ENCODE measurements around the gene CA10.

DNA sequence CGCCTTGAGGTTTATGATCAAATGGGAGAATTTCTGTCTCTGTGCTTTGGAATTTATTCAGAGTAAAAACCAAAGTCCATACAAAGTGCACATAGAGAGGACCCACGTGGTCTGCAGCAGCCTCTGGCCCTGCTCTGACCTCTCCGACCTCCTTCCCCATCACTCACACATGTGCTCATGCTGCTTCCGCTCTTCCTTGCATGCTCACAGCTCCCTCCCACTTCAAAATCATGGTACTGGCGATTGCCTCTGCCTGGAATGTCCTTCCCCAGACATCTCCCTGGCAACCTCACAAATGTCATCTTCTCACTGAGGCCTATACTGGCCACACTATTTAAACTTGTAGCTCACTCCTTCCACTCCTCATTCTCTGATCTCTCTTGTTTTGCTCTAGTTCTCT lies 418.0 kb downstream of the CA10 start:
- TF ChIP-seq POLR2A (IDR thresholded peaks at IDR 0.05): no peak
- TF ChIP-seq, protein P1, sequence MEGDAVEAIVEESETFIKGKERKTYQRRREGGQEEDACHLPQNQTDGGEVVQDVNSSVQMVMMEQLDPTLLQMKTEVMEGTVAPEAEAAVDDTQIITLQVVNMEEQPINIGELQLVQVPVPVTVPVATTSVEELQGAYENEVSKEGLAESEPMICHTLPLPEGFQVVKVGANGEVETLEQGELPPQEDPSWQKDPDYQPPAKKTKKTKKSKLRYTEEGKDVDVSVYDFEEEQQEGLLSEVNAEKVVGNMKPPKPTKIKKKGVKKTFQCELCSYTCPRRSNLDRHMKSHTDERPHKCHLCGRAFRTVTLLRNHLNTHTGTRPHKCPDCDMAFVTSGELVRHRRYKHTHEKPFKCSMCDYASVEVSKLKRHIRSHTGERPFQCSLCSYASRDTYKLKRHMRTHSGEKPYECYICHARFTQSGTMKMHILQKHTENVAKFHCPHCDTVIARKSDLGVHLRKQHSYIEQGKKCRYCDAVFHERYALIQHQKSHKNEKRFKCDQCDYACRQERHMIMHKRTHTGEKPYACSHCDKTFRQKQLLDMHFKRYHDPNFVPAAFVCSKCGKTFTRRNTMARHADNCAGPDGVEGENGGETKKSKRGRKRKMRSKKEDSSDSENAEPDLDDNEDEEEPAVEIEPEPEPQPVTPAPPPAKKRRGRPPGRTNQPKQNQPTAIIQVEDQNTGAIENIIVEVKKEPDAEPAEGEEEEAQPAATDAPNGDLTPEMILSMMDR (IDR thresholded peaks at IDR 0.05): no peak
